NCI-H2107 (cell line): ENCODE measurements around the gene CPE.
A peak's percentile ranks its signal among the peaks of the same experiment; 100 is the strongest.
"Not testable (repeated sequence)": the region's sequence is repeated elsewhere in the genome, so short reads cannot be mapped to it uniquely, and the experiment has no call there.

ENCODE experiments used
- DNase-seq: peaks from one replicate; lab custom pipeline; 2025; lab: John Stamatoyannopoulos, UW

Gene CPE

DNA sequence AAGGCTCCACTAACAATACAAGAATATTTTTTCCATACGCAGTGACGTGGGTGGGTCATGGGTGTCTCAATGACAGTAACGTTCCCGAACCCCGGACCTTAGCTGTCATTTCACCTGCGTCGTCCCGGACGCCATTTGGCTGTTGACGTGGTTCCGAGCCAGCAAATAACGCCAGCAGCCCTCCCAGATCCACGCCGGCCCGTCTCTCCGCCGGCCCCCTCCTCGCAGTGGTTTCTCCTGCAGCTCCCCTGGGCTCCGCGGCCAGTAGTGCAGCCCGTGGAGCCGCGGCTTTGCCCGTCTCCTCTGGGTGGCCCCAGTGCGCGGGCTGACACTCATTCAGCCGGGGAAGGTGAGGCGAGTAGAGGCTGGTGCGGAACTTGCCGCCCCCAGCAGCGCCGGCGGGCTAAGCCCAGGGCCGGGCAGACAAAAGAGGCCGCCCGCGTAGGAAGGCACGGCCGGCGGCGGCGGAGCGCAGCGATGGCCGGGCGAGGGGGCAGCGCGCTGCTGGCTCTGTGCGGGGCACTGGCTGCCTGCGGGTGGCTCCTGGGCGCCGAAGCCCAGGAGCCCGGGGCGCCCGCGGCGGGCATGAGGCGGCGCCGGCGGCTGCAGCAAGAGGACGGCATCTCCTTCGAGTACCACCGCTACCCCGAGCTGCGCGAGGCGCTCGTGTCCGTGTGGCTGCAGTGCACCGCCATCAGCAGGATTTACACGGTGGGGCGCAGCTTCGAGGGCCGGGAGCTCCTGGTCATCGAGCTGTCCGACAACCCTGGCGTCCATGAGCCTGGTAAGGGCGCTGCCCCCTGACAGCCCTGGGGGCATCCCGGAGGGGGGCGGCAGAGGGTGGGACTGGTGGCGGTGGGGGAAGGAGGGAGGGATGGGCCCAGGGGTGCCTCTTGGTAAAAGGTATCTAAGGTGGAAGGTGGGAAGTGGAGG lies at the start of gene CPE:
Gene CPE (plus strand): TSS at position 264 of the 933 bp plus-strand sequence. CDS start 214 bp downstream, at position 478.
- DNase-seq = peak; percentile 52

- no peak for DNase-seq
These were observed 48.7 kb upstream of the CPE start for GRCh38 chr4:165330071-165330470.

GRCh38 chr4:165330666-165331065 lies 48.1 kb upstream of the CPE start:
- no peak for DNase-seq

GRCh38 chr4:165331359-165331758 lies 47.4 kb upstream of the CPE start:
- no peak for DNase-seq

DNA sequence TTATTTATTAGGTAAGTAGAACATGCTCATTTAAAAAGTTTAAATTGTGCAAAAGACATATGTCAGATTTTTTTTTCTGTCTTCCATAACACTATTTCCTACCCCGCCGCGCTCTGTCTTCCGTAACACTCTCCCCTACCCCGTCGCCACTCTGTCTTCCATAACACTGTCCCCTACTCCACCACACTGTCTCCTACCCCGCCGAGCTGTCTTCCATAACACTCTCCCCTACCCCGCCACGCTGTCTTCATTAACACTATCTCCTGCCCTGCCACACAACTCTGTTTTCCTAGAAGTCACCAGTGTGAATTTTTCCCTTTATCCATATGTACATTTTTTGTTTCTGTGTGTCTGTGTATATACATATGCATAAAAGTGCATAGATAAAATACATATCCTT lies 47.0 kb upstream of the CPE start:
- no peak for DNase-seq

- no peak for DNase-seq
These were observed 46.3 kb upstream of the CPE start for GRCh38 chr4:165332502-165332901.

GRCh38 chr4:165335163-165335703 lies 43.6 kb upstream of the CPE start:
- DNase-seq = no peak

GRCh38 chr4:165336743-165337142 lies 42.1 kb upstream of the CPE start:
- no peak for DNase-seq

- DNase-seq = not testable (repeated sequence)
These were observed 36.5 kb upstream of the CPE start for GRCh38 chr4:165342340-165342739.

DNA sequence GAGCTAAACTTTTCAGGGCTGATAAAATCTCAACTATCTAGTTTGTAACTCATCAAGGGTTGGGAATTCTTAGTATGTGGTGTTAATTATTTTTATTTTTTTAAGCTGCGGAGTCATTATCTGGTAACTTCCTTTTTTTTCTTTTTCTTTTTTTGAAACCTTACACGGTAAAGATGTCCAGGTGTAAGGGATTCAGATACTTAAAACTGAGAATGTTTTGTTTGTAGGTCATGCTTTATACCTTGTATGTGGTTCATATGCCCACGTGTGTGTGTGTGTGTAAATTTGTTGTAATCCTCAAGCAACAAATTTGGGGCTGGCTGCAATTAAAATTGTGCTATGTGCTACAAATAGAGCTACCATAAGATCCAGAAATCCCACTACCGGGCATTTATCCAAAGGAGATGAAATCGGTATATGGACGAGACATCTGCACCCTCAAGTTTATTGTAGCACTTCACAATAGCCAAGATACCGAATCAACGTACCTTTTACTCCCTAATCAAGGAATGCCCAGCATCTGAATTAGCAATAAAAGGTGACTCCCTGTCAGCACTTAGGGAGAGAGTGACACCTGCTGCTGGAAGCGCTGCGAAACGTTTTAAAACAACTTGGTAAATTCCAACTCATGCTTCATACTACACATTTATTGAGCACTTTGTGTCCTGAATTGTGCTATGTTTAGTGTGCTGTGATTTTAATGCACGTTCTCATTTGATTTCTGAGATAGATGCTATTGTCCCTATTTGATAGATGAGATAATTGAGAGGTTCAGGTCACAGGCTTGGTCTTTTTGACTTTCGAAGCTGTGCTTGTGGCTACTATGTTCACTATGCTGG lies 35.2 kb upstream of the CPE start:
- DNase-seq = no peak

- no peak for DNase-seq
These were observed 33.0 kb upstream of the CPE start for GRCh38 chr4:165345666-165346417.

DNA sequence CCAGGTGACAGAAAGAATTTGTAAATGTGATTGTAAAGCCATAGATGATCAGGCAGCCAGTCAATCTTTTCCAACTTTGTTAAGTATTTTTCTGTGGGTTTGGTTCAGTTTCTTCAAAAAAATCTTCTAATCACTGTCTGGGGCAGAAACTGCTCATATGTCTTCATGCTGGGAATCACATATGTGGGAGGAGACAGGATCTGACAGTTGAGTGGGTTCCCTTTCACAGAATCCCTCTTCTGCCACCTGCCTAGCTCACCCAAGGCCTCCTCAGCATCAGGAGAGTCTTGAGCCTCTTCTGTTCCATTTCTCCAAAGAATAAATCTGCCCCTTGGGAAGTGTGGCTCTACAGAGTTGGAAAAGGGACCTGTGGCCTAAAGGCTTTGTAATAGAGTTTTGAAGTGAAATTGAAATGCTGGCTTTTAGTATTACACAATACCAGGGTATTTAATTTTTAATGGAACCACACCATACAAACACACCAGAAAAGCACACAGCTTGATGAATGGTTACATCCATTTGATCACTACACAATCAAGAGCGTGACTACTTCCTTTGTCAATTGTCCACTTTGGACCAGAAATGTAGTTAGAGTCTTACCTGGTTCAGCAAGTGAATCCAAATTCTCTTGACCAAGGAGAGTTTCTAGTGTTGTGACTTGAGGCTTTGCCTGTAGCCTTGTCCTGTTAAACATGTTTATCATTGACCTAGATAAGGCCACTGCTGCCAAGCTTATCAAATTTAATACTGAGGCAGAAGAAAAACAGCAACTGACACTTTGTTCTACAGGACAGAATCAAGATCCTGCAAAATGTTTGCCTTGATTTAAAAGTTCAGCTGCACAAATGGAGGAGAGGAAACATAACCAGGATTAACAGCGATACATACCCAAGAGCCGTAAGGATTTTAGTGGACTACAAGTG lies 30.9 kb upstream of the CPE start:
- DNase-seq = no peak

- DNase-seq = no peak
These were observed 27.3 kb upstream of the CPE start for GRCh38 chr4:165351359-165352130.

DNA sequence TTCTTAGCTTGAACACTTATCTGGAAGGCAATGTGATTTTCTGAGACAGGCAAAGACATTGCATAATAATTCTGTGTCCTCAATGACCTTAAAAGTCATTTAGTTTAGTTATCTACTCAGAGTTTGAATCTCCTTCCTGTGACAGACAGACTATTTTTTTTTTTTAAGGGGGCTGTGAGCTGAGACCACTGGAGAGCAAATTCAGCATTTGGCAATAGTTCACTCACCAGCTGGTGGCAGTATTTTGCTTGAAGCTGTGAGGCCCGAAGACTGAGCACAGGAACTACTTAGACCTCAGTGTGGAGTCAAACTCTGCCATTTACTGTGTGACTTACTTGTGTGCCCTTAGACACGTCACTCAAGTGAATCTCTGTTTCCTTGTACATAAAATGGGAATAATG lies 22.9 kb upstream of the CPE start:
- DNase-seq = no peak

DNA sequence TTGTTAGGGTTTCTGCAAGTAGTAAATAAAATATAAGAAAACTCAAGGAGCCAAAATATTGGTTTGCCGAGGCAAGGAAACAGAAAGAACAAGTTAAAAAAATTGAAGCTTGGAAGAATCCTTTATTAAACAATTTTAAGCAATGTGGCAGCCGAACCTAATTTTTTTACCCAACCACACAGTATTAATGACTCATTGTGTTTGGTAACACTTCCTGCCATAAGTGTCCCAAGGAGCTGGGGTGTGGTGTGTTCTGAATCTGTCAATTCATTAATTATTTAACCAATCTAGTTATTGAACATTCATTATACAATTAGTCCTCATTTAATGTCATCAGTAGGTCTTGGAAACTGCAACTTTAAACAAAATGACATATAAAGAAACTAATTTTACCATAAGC lies 19.3 kb upstream of the CPE start:
- DNase-seq = no peak

- no peak for DNase-seq
These were observed 18.6 kb upstream of the CPE start for GRCh38 chr4:165360041-165360695.

GRCh38 chr4:165360985-165361670 lies 17.7 kb upstream of the CPE start:
- DNase-seq = no peak

DNA sequence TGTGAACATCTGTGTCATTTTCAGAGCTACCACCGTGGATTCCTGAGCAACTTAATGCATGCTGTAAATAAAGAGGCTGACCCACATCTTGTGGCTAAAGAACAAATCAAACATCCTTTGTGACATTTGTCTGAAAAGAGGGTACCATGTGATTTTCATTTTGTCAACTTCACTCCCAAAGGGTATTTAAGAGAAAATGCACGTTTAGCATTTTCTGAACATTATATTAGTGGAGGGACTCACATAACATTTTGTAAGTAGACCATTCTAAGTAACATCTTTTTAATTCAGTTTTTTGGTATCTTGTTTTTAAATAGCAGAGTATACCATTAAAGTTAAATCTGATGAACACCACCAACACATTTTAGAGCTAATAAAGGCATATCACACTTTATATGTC lies 17.0 kb upstream of the CPE start:
- no peak for DNase-seq
